ENCODE data around the gene ADNP2.

- TF ChIP-seq CTCF (IDR thresholded peaks at IDR 0.05) = no peak
- no peak for TF ChIP-seq POLR2AphosphoS5 (IDR thresholded peaks at IDR 0.05)
Observed at GRCh38 chr18:80137976-80138375, 28.9 kb downstream of the ADNP2 start.
